Measurements from ENCODE around the gene CPNE1.

Gene CPNE1

GRCh38 chr20:35621560-35621946 is 43.1 kb downstream of the CPNE1 start:
- Histone ChIP-seq H3K9me3 (ENCODE audit: low read depth, low read length) (no peaks in the 10 kb centered on the region), H3K9ac (ENCODE audit: insufficient read length) (no peak overlapping the region), H3K27ac (no peak overlapping the region), H3K36me3 (ENCODE audit: insufficient read depth, low read length) (peaks cover 17% of the 10 kb centered on the region), H3K4me3 (no peak overlapping the region)
- no peak for DNase-seq (ENCODE audit: low read depth, low spot score)
- TF ChIP-seq POLR2AphosphoS5 (IDR thresholded peaks at IDR 0.05; ENCODE audit: borderline replicate concordance, low read depth, low read length) (no peak), FOXP2 (optimal IDR thresholded peaks at IDR 0.05; ENCODE audit: control extremely low read depth, extremely low read length, insufficient read depth) (no peak), EZH2 (IDR thresholded peaks at IDR 0.05) (no peak)

DNA sequence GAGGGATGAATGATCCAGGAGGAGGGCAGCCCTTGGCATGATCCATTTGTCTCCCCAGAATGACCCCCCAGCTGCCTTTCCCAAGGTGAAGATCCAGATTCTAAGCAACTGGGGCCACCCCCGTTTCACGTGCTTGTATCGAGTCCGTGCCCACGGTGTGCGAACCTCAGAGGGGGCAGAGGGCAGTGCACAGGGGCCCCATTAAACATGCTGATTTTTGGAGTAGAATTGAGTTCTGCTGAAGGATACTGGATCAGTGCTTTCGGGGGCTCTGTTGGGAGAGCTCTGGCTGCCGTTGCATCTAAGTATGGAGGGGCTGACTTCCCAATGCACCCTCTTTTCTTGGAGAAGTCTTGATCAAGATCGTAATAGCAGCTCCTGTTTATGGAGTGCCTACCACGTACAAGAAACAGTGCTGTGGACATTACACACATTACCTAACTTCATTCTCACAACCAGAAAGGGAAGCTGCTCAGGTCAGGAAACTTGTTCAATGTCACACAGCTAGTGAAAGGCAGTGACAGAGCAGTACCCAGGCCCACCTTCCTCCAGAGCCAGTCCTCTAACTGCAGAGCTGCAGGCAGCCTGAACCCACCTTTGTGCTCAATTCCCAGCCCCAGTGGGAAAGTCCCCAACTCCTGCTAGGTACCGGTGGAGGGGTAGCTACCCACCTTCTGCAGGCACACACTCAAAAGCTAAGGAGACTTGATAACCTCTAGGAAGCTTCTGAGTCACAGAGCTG is 43.7 kb downstream of the CPNE1 start:
- no peak overlapping the region for H3K4me3 ChIP-seq
- no peak for TF ChIP-seq FOXP2 (optimal IDR thresholded peaks at IDR 0.05; ENCODE audit: control extremely low read depth, extremely low read length, insufficient read depth)
- TF ChIP-seq EZH2 (IDR thresholded peaks at IDR 0.05), result no peak
- TF ChIP-seq POLR2AphosphoS5 (IDR thresholded peaks at IDR 0.05; ENCODE audit: borderline replicate concordance, low read depth, low read length), result no peak
- H3K9me3 ChIP-seq (ENCODE audit: low read depth, low read length), result no peaks in the 10 kb centered on the region
- peaks cover 11% of the 10 kb centered on the region for H3K36me3 ChIP-seq (ENCODE audit: insufficient read depth, low read length)
- H3K27ac ChIP-seq, result no peak overlapping the region
- no peak for DNase-seq (ENCODE audit: low read depth, low spot score)
- H3K9ac ChIP-seq (ENCODE audit: insufficient read length), result no peak overlapping the region

- Histone ChIP-seq H3K9me3 (ENCODE audit: low read depth, low read length) (no peaks in the 10 kb centered on the region), H3K27ac (no peak overlapping the region; the same call in 1 of the 2 replicates), H3K36me3 (ENCODE audit: insufficient read depth, low read length) (no peaks in the 10 kb centered on the region; the same call in 1 of the 2 replicates), H3K4me3 (peak overlapping the region; percentile 86), H3K9ac (ENCODE audit: insufficient read length) (no peak overlapping the region)
- DNase-seq (ENCODE audit: low read depth, low spot score), result peak; percentile 20
- TF ChIP-seq POLR2AphosphoS5 (IDR thresholded peaks at IDR 0.05; ENCODE audit: borderline replicate concordance, low read depth, low read length), result no peak; the same call in 1 of the 2 replicates
- no peak for TF ChIP-seq EZH2 (IDR thresholded peaks at IDR 0.05)
- no peak for TF ChIP-seq FOXP2 (optimal IDR thresholded peaks at IDR 0.05; ENCODE audit: control extremely low read depth, extremely low read length, insufficient read depth)
Observed at GRCh38 chr20:35619196-35620095, 45.3 kb downstream of the CPNE1 start.

GRCh38 chr20:35618263-35619131 is 46.2 kb downstream of the CPNE1 start:
- Histone ChIP-seq H3K36me3 (ENCODE audit: insufficient read depth, low read length) (no peaks in the 10 kb centered on the region), H3K9ac (ENCODE audit: insufficient read length) (peak overlapping the region; percentile 32), H3K4me3 (peak overlapping the region; percentile 86), H3K27ac (no peak overlapping the region), H3K9me3 (ENCODE audit: low read depth, low read length) (no peaks in the 10 kb centered on the region)
- TF ChIP-seq POLR2AphosphoS5 (IDR thresholded peaks at IDR 0.05; ENCODE audit: borderline replicate concordance, low read depth, low read length) (no peak), EZH2 (IDR thresholded peaks at IDR 0.05) (no peak), FOXP2 (optimal IDR thresholded peaks at IDR 0.05; ENCODE audit: control extremely low read depth, extremely low read length, insufficient read depth) (no peak)
- no peak for DNase-seq (ENCODE audit: low read depth, low spot score)

- H3K9ac ChIP-seq (ENCODE audit: insufficient read length), result no peak overlapping the region
- TF ChIP-seq EZH2 (IDR thresholded peaks at IDR 0.05), result no peak
- TF ChIP-seq POLR2AphosphoS5 (IDR thresholded peaks at IDR 0.05; ENCODE audit: borderline replicate concordance, low read depth, low read length), result no peak
- TF ChIP-seq FOXP2 (optimal IDR thresholded peaks at IDR 0.05; ENCODE audit: control extremely low read depth, extremely low read length, insufficient read depth), result no peak
- H3K9me3 ChIP-seq (ENCODE audit: low read depth, low read length), result no peaks in the 10 kb centered on the region
- H3K27ac ChIP-seq, result no peak overlapping the region
- DNase-seq (ENCODE audit: low read depth, low spot score), result no peak
- peak overlapping the region; percentile 86 for H3K4me3 ChIP-seq
- no peaks in the 10 kb centered on the region for H3K36me3 ChIP-seq (ENCODE audit: insufficient read depth, low read length)
Observed at GRCh38 chr20:35617397-35618262, 47.1 kb downstream of the CPNE1 start.

GRCh38 chr20:35616465-35617396 is 48.0 kb downstream of the CPNE1 start:
- H3K36me3 ChIP-seq (ENCODE audit: insufficient read depth, low read length), result no peaks in the 10 kb centered on the region
- H3K4me3 ChIP-seq, result peak overlapping the region; percentile 74
- peak overlapping the region; percentile 57; the same call in 1 of the 2 replicates for H3K27ac ChIP-seq
- TF ChIP-seq FOXP2 (optimal IDR thresholded peaks at IDR 0.05; ENCODE audit: control extremely low read depth, extremely low read length, insufficient read depth) (no peak), POLR2AphosphoS5 (IDR thresholded peaks at IDR 0.05; ENCODE audit: borderline replicate concordance, low read depth, low read length) (0 out of 2 replicates have a peak, but pooled peaks have one; percentile 26), EZH2 (IDR thresholded peaks at IDR 0.05) (no peak)
- H3K9me3 ChIP-seq (ENCODE audit: low read depth, low read length), result no peaks in the 10 kb centered on the region
- H3K9ac ChIP-seq (ENCODE audit: insufficient read length), result no peak overlapping the region
- peak; percentile 99 for DNase-seq (ENCODE audit: low read depth, low spot score)

Data from SK-N-MC (cell line).